NCI-H82 treated with DMSO at 0.1 percent for 48 hours (cell line): ENCODE data around the gene ZNF608.

ENCODE experiments used
- DNase-seq: peaks from one replicate; lab custom pipeline; 2025; ENCODE audit not compliant: unreplicated experiment; lab: John Stamatoyannopoulos, UW

The ZNF608 gene

GRCh38 chr5:124755565-124755964 is 9.1 kb upstream of the ZNF608 start:
- DNase-seq: peak; percentile 10

GRCh38 chr5:124755041-124755440 is 8.6 kb upstream of the ZNF608 start:
- DNase-seq: no peak

DNA sequence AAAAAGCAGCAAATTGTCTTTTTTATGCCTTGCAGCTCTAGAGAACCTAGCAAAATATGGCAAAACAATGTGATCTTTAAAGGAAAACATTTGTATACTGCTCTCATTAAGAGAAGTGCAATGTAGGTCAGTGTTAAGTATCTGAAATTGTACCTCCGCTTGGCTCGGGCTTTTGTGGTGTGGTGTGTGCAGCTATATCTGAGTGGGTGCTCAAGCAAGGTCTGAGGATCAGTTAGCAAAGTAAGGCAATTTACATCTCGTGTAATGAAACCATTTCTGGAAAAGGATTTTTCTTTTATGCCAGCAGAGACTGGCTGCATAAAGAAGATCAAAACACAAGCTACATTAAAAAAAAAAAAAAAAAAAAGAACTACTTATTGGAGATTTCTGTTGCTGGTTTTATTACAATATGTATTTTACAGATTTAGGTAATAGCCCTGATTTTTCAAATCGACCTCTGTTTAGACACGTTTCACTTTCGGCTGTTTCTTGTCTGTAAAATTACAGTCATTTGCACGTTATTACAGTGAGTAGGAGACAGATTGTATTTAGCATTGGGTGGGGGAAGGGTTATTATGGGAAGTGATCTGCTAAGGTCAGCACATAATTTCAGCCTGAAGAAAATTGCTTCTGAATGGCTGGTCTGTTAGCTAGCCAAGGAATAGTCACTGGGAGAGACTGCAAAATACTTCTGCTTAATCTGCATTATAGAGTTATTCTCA is 7.9 kb upstream of the ZNF608 start:
- DNase-seq: no peak

DNA sequence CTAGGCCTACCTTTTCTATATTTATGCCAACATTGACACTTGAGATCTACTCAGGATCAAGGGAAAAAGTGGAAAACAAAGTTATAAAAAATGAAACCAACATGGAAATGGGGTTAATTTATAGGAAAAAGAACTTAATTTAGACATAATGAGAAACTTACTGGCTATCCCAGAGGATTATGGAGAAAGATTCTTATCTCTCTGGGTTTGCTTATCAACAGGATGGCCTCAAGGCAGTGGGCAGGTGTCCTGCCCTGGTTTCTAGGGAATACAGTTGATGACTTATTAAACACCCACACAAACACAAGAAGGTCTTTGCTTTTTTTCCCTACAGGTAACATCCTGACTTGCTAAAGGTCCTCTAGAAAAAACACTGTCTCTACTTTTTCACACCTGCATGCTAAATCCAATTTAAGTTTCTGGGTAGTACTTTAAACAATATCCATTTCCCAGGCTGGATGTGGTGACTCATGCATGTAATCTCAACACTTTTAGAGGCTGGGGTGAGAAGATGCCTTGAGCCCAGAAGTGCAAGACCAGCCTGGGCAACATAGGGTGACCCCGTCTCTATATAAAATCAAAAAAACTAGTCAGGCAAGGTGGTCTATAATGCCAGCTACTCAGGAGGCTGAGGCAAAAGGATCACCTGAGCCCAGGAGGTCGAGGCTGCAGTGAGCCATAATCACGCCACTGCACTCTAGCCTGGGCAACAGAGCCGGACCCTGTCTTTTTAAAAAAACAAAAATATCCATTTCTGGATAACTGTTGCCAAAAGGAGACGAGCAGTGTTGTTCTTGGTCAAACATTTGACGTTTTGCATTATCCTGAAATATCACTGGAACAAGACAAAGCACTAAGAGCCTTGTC is 6.6 kb upstream of the ZNF608 start:
- DNase-seq: no peak

GRCh38 chr5:124751031-124751430 is 4.6 kb upstream of the ZNF608 start:
- no peak for DNase-seq

DNA sequence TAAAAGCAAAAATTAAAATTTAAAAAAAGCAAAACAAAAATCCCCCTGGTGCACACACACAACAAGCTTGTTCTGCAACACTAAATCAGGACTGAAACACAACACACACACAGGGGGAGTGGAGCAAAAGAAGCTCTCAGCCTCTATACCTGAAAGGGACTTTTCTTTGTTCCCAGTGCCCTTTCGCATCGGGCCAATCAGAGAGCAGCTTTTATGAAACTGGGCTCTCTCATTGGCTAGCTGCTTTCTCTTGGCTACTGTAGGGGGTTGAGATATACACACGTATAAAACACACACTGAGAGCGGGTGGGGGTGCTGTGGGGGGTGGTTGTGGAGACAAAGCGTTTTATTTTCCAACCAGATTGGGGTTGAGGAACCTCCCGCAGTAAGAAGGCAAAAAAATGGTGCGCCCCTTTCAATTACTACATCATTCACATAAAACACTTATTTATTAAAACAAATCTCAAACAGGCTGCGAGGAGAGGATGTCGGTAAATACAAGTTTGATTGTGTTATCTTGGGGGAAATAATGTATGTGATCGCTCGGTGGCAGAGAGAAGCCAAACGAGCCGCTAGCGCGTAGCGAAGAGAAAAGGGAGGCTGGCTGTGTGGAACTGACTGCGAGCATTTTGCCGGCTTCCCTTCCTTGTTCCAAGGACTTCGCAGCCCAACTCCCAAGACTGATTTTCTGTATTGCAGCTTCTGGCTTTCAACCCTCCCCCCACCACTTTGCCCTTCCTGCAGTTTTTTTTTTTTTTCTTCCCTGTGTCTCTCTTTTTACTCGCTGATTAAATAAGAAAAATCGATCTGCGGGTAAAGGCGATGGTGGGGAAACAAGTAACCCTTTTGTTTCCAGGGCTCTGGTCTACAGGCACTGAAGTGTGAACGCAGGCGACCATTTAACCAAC is 2.5 kb upstream of the ZNF608 start:
- DNase-seq: peak; percentile 94

DNA sequence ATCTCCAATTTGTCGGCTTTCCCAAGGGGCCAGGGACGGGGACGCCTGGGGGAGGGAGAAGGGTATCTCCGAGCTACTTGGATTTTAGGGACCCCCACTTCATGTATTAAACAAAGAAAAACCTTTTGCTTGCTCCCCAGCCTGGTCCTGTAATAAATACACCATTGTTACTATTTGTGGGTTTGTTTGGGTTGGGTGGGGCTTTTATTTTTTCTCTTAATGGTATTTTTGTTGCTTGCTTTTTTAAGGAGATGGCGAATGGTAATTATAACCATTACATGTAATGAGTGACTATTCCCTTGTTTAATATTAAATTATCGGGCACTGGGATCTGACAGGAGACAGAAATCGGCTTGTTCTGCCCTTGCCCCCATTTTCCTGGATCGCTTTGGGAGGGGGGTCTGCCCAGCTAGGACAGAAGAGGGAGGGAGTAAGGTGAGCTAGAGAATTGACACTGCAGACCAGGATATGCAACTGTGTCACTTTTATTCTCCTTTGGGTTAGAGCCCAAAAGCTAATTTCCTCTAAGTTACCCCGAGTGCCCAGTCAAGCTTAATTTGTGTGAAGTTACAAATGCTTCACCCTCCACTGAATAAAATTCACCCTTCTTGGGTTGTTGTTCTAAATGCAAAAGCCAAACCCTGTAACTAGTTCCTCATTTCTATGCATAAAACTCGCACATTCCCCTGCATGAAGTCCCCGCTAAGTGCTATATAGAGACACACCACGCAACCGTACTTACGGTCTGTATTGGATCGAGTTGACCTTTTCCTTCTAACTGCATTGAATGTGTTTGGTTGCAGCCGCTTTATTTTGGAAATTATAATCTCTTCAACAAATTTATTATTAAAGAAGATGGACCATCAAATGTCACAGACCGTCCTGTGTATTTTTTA is 1.6 kb upstream of the ZNF608 start:
- peak; percentile 57 for DNase-seq

DNA sequence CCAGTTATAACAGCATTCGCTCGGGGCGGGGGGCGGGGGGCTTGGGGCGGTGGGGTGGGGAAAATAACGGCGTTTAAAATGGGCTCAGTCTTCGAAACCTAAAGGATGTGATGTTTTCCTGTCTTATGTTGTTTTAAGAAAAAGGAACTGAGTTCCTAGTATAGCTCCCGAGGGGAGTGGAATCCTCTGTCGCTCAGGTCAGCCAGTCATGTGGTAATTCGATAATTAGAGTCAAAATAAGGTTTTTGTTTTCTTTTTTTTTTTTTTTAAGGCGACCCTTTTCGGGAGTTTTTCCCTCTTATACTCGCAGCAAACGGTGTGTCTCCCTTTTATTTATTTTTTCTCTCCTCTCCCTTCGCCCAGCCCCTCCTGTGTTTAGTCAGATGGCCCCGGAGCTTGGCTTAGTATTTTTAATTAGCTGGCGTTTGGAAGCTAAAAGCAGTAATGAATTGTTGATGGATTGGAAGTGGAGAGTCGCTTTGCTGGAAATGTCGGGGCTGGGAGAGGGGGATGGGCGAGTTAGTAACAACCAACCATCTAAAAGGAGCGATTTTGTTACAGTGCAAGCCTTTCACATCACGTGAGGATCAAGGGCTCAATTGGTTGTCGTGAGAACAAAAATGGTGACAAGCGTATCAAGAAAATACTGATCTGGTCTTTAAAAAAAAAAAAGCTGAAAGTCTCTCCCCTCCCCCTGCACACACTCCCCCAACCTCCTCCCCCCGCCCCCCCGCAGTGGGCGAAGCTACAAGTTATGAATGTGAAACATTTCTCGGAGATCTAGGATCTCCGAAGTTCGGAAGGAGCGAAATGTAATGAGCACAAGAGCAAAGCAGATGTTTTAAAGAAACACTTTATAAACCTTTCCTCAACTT is 714 bp upstream of the ZNF608 start:
- peak; percentile 92 for DNase-seq

DNA sequence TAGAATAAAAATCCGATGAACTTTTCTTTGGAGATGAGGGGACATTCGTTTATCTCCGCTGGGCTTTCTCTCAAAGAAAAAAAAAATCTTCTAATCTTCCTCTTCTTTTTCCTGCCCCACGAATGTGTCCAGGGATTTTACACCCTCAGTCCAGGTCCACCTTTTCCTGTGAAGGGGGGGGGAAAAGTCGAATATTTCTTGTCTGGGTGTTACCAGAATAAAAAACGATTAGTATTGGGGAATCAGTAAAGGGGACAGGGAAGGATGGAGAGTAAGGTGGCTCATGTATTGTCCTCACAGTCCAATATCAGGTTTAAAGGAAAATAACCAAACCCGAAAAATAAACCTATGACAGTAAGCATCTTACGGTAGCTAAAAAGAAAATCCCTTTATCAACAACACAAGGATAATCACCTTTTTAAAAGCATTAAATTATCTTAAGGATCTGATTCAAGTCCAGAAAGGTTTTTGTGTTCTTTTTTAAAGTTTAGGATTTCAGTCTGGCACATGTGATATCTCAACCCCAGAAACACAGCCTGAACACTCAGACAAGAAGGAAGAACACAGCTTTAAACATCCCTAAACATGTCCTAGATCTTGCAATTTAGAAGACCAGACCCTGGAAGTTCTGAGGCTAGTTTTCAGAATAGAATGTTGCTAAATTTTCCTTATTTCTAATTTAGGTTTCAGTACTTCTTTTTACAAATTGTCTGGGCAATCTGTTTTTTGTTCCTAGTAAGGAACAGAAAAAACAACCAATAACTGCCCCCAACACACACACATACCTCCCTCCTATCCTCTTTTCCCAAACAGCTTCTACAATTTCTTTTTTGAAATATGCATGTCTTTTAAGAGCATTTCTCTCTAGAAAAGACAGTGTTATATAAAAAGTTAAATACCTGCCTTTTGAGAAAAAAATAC is 1.2 kb downstream of the ZNF608 start:
- peak; percentile 38 for DNase-seq

DNA sequence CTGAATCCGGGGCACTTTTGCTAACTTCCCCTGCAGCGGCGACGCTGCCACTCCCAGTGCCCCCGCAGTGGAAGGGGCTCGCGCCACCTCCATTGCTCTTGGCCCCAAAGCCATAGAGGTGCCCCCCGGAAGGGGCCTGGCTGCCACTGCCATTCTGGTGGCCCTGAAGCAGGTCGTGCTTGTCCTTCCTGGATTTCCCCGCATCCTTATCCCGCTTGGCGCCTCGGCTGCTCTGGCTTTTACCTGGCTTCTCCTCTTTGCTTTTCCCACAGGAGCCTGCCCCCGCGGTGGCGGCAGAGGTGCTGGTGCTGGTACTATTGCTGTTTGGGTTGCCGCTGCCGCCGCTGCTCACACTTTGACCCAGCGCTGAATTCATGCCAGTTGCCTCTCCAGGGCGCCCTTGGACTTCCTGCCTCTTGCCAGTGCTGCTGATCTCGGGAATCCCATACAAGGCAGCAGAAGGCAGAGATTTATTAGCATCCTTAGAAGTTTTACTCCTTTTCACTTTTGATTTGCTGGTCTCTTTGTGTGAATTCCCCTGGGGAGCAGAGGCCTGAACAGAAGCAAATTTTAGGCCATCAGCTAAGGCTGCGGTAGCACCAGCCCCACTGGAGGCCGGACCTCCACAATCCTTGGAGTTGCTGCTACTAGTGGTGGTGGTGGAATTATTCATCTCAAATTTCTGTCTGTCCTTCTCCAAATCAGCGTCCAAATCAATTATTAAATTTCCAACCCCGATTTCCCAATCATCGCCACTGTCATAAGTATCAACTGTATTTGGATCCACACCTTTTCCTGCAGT is 2.1 kb downstream of the ZNF608 start:
- DNase-seq: no peak

DNA sequence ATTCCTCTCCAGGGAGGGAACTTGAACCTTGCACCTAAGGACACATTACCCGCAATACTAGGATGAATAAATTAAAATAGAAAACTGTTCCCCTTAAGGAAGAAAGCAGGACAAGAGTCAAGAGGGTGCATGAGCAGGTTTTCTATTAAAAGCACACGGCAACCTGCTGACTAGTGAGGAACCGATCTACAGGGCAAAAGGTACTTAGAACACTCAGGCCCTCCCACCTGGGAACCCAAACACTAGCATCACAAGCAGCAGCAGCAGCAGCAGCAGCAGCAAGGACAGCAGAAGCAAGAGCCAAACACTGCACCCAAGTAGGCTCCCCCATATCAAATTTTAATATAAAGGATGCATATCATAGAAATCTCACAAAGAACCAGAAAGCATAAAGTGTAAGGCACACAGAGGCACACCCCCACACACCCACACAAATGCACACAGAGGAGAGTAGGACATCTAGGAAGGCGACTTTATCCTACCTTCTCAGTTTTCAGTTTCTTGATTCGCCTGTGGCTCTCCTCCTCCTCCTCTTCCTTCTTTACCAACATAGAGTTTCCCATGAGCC is 2.8 kb downstream of the ZNF608 start:
- DNase-seq: peak; percentile 20

GRCh38 chr5:124742983-124743601 is 3.3 kb downstream of the ZNF608 start:
- no peak for DNase-seq

DNA sequence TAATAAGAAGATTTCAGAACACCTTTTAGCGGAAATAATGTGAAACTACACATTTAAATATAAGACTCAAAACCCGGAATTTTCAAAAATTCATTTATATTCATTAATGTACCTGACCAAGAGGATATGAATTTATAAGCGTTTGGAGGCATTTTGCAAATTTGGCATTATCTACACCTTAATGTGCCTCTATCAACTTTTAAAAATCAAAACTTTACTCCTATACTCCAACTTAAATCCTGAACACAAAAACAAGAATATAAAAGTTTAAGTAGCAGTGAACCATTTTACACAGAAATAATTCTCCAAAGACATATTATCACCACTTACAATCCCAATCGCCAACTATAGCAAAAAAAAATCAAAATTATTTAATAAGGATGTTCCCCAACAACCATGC is 3.9 kb downstream of the ZNF608 start:
- no peak for DNase-seq

GRCh38 chr5:124741711-124742496 is 4.5 kb downstream of the ZNF608 start:
- peak; percentile 95 for DNase-seq

DNA sequence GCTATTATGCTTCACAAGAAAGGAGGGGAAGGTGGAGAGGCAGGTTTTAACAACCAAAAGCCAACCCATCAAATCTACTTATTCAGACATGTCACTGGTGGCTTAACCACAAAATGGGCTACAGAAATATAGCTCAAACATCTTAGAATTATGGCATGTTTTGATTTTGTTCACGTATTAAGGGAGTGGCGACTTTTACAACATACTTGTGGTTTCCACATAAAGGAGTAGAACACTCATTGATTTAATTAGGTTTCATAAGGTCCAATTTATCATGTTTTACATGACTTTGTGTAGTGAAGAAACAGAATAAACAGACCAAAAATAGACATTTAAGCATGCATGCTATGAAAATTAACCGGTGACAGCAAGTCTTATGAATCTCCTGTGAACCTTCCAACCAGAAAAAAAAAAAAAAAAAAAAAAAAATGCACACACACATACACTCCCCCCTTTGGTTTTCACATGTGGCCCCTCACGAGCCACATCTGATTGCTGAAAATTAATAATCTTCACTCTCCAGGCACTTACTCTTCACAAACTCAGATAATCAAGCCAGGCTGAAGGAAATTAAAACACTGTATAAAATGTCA is 5.4 kb downstream of the ZNF608 start:
- no peak for DNase-seq

DNA sequence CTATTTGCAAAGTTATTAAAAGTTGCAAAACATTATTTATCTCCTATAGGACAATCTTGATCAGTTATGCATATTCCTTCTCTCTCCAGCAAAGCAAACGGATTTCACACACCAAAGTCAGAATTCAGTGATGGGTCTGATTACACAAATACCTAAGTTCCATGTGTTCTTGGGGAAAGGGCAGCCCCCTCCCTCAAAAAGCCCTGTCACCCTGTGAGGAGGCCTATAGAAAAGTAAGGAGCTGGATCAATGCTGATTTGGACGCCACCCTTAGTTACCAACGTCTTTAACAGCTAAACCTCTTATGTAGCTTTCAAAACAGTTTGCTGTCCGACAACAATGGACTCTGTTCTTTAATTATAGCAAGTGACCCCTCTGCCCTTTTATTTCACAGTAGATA is 6.4 kb downstream of the ZNF608 start:
- peak; percentile 51 for DNase-seq
